GM12875 (cell line): ENCODE data around the gene DEFB110.

Source experiments
- H3K4me3 ChIP-seq: one replicate; pipeline ENCODE4 v1.5.1; 2011; ENCODE audit warnings: low read depth, low read length, control low read depth
- CTCF ChIP-seq: IDR thresholded peaks from 2 replicates; pipeline ENCODE4 v1.5.1; 2011; ENCODE audit warnings: low read depth, mild to moderate bottlenecking, control low read depth, inconsistent platforms, low read length, moderate library complexity, borderline replicate concordance; ENCODE audit not compliant: insufficient read depth

The DEFB110 gene

GRCh38 chr6:50021894-50022293, at the start of gene DEFB110:
TSS of gene DEFB110 (minus strand) at chr6:50021994. CDS start at chr6:50021935, 59 bp downstream.
- no peak within 1 kb of the TSS for H3K4me3 ChIP-seq
- no peak for TF ChIP-seq CTCF

- no peak overlapping the region for H3K4me3 ChIP-seq
- TF ChIP-seq CTCF, result no peak
Measured at GRCh38 chr6:50070101-50070500, 48.3 kb upstream of the DEFB110 start.

DNA sequence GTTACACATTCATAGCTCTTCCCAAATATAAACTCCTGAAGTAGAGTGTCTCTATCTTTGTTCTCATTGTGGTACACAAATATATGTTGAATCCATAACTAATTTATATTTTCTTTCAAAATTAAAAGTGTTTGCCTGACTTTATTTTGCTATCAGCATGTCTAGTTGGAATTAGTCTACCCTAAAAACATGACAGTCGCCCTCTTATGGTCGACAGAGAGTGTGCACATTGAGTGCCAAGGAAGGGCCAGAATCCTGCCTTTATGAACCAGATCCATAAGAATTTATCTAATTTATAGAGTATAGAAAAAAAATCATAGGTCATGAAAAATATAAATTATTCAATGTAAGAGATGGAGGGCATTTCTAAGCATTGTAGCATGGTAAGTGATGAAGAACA, 40.3 kb upstream of the DEFB110 start:
- H3K4me3 ChIP-seq, result no peak overlapping the region
- peak; percentile 32; the same call in 1 of the 2 replicates for TF ChIP-seq CTCF

DNA sequence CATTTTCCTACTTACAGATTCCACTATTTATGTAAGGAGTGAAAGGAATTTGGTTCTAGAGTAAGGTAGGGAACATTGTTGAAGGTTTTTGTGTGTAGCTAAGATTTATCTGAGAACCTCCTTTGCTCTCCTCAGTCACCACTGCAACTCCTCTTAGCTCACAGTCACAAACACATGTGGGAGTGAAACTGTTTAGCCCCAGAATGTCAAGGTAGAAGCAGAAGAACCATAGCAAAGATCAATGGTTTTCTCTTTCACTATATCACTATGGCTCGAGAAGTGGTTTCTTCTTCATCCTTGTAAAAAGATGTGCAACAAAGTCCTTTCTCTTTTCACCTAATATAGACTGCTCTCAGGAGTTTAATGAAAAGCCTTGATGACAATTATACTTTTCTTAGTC, 34.4 kb upstream of the DEFB110 start:
- H3K4me3 ChIP-seq, result no peak overlapping the region
- no peak for TF ChIP-seq CTCF

GRCh38 chr6:50049829-50050228, 28.0 kb upstream of the DEFB110 start, which contains the start of gene DEFB112:
TSS of gene DEFB112 (minus strand) at chr6:50049929. CDS start at chr6:50049869, 60 bp downstream.
- TF ChIP-seq CTCF, result no peak
- no peak within 1 kb of the TSS for H3K4me3 ChIP-seq

DNA sequence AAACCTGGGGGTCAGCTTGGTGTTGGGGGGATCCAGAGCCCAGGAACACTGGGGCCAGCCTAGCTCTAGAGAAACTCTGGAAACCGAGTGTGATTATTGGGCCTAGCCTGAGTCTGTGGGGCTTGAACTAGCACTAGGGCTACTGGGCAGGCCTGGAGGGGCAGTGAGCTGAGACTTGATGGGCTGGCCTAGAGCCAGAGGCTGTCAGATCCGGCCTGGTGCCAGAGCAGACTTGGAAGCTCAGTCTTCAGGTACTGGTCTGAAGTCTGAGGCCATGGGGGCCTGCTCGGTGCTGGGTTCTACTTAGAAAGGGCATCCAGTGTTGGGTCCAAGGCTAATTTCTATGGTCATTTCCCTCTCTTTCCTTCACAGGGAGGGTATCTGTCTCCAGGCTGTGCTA, 25.2 kb upstream of the DEFB110 start:
- no peak for TF ChIP-seq CTCF
- no peak overlapping the region for H3K4me3 ChIP-seq

- no peak overlapping the region for H3K4me3 ChIP-seq
- peak; percentile 47; the same call in 1 of the 2 replicates for TF ChIP-seq CTCF
Measured at GRCh38 chr6:50030777-50031562, 9.2 kb upstream of the DEFB110 start.
